ENCODE data around the gene SYCP2L.

- TF ChIP-seq EZH2phosphoT487 (IDR thresholded peaks at IDR 0.05; ENCODE audit: insufficient read depth, low read depth), result no peak
- TF ChIP-seq EZH2 (IDR thresholded peaks at IDR 0.05; ENCODE audit: insufficient read depth, poor library complexity, severe bottlenecking), result no peak
Measured at GRCh38 chr6:11009353-11009752, 122.5 kb downstream of the SYCP2L start.
